CD4-positive, alpha-beta T cell treated with Interleukin-1 beta for 1 hour (primary cell): Measurements from ENCODE around the gene SAFB2.

Experiments
- DNase-seq, 2 donors: peaks; one replicate each; pipeline ENCODE4 v3.0.0-alpha.2; 2020 to 2022

SAFB2 gene

DNA sequence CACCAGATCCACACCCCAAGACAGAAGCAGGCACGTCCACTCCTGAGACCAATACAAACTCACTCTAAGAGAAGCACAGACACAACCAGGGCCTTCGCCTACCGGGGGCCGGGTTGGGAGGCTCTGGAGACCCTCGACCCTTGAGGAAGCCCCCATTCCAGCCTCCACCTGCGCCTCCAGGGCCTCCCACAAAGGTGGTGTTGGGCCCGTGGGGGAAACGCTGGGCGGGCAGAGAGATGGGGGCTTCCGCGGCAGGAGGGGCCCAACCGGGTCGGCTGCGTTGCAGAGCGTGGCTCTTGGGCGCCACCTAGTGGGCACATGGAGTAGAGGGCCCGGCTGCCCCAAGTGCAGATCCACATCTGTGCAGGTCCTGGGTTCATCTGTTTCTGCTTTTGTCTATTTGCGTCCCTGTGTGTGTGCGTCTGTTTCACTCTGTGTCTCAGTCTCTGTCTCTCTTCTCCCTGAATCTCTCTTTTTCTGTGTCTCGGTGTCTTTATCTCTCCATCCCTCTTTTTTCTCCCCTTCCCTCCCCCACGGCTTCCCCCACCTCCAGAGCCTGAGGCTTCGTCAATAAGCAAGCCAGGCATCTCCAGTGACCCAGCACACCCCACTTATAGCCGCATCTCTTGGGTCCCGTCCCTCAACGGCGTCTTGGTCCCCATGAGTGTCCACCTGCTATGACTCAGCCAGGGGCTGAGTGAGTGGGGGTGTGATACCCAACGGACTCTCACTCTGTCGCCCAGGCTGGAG, 44.3 kb downstream of the SAFB2 start:
- DNase-seq, result peak; percentile 60 to 61

DNA sequence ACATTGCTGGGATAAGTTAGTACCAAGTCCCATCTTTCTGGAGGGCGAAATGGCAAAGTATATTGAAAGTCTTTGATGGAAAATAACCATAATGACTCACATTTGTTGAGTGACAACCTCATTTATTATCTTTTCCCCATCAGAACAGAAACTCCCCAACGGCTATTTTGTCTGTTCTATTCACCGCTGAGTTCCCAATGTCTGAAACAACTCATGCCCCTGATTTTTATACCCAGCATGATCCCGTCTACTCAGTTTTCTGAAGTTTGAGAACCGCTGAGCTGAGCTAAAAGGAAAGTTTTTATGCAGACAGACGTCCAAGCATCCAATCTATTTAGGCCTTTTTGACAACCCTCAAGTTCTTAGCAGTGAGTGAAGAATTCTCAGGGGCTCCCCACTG, 47.0 kb downstream of the SAFB2 start:
- no peak for DNase-seq

DNA sequence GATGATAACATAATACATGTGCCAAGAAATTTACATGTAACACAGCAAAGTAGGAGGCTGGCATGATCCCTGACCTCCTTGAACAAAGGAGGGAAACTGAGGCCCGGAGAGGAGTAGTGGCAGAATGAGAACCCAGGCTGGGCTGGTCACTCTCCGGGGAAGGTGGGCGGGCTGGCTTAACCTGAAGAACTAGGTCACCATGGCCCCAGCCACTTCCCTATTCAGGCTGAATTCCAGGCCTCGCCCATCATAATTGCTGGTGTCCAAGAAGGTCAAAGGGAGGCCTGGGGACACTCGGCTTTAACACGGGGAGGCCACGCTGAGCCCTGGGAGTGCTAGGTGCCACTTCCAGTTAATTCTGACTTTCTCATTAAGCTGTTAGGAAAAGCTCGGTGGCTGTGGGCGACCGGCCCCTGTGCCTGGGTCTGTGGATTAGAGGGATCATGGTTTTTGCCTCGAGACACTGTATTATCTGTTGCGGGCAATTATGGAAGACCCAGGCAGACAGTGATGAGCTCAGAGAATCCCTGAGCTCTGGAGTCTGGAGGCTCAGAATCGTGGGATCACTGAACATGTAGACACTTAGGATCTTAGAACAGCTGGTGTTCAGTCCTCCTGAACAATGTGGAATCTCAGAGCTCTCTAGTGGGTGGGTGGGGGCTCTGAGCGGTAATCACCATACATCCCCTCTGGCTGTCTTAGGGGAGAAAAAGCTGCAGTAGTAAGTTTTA, 49.9 kb downstream of the SAFB2 start:
- DNase-seq, result no peak

DNA sequence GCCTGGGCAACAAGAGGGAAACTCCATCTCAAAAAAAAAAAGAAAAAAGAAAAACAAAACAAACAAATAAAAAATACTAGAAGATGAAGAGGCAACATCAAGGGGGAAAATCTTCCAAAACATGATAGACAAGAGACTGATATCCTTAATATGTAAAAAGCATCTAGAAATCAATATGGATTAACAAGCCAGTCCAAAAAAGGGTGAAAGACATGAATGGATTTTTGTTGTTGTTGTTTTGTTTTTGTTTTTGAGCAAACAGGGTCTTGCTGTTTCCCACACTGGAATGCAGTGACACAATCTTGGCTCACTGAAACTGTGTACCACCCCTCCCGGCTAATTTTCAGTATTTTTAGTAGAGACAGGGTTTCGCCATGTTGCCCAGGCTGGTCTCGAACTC, 50.8 kb downstream of the SAFB2 start:
- DNase-seq, result no peak

DNA sequence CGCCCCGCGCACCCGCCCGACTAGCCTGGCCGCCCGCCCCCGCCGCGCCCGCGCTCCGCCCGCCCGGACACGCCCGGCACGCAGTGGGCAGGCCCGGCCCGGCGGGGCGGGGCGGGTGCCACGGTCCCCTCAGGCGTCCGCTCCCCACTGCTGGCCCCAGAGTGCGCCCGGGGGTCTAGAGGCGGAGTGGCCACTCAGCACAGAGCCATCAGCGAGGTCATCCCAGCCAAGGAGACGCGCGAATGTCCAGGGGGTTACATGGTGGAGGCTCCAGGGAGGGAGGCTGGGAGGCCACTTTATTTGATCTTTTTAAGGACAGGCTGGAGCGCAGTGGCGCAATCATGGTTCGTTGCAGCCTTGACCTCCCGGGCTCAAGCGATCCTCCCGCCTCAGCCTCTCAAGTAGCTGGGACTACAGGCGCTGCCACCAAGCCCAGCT, 54.6 kb downstream of the SAFB2 start:
- DNase-seq, result no peak

DNA sequence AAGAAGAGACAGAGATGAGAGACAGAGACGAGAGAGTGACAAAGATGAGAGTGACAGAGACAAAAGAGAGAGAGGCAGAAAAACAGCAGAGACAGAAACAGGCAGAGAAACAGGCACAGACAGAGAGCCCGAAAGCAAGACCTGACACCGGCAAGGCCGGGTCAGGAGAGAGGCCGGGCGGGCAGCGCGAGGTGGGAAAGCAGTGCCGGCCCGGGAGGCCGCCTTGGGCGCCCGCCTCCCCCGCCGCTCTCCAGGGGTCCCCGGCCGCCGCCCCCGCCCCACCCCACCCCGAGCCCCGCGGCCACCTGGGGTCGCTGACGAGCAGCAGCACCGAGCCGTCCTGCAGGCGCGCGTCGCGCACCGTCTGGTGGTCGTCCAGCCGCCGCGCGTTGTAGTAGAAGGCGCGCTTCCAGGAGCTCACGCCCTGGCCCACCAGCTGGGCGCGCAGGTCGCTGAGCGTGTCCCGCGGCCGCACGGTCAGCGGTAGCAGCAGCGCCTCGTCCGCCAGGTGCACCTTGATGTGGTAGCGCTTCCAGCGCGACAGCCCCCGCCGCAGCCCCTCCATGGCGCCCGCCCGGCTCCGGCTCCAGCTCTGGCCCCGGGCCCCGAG, 55.1 kb downstream of the SAFB2 start, which contains the start of gene TINCR:
Gene TINCR, minus strand, starts transcription at position 594 of the 610 bp plus-strand sequence.
- DNase-seq, result no peak

DNA sequence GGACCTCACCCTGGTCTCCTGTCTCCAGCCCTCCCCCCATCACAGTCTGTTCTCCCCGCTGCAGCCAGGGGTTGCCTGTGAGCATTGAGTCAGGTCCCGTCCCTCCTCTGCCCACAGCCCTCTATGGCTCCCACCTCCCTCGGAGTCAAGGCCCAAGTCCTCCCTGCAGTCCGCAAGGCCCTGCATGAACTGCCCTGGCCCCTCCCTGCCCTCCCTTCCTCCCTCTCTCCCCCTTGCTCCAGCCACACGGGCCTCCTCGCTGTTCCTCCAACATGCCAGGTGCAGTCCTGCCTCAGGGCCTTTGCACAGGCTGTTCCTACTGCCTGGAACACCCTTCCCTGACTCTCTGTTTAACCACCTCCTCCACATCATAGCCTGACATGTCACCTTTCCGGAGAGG, 57.6 kb downstream of the SAFB2 start:
- no peak for DNase-seq

DNA sequence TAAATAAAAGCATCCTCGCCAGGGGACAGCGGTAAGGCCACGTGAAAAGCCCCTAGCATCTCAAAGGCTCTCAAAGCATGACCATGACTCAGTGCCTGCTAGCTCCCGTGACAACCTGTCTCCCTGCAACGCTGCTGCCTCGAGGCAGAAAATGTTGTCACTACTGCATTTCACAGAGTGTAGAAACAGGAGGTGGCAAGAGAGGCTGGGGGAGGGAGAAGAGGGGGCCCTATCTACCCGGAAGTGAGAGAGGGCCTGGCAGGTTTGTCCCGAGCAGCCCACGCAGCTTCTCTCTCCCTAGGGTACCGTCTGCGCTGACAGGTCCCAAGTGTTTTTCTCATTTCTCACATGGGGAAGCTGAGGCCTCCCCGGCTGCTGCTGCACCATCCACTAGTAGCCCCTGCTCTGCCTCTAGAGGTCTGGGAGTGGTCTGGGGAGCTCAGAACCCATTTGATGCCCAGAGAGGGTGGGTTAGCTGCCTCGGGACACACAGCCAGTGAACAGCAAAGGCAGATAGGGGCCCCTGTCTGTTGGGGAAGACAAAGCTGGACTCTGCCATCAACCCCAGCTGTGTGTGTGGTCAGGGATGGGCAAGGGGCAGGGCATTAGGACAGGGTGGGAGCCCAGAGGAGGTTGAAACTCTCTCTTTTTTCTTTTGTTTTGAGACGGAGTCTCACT, 58.5 kb downstream of the SAFB2 start:
- DNase-seq, result no peak

DNA sequence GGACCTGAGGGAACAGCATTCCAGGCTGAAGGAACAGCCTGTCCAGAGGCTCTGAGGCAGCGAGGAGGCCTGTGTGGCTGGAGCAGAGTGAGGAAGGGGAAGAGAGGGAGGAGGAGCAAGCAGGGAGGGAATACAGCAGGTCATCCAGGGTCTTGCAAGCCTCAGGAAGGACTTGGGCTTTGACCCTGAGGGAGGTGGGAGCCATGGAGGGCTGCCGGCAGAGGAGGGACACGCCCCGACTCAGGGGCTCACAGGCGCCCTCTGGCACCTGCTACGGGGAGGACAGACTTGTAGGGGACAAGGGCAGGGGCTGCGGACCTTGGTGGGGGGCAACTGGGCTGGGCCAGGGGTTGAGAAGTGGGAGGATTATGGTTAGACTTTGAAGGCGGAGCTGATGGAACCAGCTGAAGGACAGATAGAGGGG, 59.6 kb downstream of the SAFB2 start:
- DNase-seq, result no peak

DNA sequence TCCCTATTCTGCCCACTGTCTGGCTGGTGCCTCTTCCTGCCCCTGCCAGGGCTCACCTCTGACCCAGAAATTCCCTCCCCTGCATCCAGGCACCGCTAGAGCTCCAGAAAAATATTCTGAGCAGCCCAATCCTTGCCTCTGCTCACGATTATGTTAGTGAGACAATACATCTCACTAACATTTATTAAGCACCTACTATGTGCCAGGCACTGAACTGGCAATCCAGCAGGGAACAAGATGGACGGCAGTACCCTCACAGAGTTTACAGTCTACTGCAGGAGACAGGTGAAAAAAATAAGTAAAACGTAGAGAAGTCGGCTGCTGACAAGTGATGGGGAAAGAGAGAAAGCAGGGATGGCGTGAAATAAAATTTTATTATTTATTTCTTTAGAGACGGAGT, 60.3 kb downstream of the SAFB2 start:
- DNase-seq, result no peak

DNA sequence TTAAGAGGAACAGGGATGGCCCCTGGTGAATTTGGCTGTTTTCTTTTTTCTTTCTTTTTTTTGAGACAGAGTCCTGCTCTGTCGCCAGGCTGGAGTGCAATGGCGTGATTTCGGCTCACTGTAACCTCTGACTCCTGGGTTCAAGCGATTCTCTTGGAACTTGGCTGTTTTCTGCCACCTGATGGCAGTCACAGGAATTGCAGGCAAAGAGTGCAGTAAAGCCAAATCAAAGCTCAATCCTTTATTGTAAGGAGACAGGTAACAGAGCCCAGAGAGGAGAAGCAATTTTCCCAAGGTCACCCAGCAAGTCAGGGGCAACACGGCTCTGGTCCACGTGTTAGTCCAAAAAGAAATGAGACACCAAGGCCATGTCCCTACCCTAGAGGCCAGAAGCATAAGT, 61.0 kb downstream of the SAFB2 start:
- DNase-seq, result no peak

DNA sequence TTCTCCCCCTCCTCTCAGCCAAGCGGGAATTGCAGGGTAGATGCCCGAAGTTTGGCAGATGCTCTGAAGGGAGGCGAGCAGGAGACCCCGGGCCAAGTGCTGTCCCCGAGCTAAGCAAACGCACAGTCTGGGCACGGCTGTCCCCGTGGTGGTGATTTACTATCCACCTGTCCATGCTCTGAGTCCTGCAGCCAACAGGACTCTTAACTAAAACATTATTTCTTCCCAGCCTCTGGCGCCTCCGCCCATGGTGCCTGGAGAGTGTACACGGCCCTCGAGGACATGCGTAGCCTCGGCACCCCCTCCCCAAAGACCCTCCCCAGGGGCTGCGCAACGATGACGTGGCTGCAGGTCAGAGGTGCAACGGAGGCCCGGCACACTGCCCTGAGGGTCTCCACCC, 62.4 kb downstream of the SAFB2 start:
- DNase-seq, result no peak

DNA sequence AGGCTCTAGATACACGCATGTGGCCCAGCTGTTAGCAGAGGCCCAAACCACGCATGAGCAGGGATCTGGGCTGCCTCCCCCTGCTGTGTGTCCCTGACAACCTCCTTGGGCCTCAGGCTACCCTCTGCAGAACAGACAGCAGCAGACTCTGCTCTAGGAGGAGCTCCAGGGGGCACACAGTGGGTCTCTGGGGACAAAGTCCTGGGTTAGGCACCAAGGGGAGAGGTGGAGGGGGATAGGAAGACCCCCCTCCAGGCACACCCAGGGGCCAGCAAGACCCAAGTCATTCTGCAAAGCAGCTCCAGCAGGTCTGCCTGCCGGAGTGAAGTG, 62.8 kb downstream of the SAFB2 start:
- no peak for DNase-seq

DNA sequence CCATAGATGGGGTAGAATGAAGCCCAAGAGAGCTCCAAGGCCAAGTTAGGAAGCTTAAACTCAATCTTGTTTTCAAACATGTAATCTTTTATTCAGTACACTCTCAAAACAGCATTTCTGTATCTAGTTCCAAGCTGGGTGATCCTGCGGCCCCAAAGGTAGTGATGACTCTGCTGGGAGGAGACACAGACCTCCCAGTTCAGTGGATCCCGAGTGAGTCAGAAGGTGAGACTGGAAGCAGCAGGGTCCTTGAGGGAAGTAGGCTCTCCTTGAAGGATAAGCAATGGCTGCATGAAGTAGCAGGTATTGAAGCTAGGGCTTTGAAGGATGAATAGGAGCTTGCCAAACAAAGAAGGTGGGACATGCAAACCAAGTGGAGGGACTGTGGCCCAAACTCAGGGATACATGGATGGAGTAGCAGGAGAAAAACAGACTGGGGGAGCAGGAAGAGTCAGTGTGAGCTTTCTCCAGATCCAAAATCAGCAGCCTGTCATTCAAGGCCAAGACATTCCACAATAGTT, 64.4 kb downstream of the SAFB2 start:
- DNase-seq, result no peak

DNA sequence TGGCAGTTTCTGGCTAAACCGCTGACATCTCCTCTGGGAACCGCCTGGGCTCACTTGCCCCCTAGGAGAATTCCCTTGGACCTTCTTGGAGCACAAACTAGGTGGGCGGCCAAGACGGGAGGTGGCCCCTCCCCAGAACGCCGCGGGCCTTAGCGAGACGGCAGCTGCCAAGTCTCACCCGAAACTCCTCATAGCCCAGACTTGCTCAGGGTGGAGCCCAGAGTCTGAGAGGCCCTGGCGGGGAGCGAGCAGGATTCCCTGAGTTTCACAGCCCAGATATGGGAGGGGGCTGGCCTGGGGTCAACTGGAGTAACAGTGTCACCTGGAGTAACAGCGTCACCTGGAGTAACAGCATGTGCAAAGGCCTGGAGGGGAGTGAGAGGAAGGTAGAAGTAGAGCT, 64.9 kb downstream of the SAFB2 start:
- no peak for DNase-seq

DNA sequence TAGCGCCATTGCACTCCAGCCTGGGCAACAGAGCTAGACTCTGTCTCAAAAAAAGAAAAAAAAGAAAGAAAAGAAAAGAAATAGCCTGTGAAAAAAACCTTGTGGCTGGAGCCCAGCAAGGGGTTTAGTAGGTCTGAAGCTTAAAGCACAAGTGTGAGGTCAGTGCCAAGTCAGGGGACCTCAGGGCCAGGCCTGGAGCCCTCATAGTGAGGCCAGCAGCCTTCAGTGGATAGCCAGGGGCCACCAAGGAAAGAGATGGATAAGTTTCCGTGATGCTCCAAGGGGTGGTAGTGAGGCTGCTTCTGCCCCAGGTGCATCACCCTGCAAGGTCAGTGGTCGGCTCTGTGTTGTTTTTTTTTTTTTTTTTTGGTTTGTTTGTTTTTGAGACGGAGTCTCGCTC, 67.7 kb downstream of the SAFB2 start:
- DNase-seq, result no peak

DNA sequence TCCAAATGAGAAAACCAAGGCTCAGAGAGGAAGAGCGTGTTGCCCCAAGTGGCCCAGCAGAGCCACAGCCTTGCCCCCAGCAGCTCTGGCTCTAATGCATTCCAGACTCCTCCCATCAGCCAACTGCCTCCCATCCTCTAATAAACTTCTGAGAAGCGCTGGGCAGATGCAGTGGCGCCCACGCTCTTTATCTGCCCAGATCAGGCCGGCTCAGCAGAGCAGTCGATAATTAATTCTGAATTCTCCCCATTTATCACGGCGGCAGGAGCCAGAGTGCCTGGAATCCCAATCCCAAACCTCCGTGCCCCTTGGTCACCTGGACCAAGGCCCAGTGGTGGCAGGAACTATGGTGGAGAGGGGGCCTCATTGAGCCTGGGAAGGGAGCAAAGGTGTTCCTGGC, 68.7 kb downstream of the SAFB2 start:
- no peak for DNase-seq

DNA sequence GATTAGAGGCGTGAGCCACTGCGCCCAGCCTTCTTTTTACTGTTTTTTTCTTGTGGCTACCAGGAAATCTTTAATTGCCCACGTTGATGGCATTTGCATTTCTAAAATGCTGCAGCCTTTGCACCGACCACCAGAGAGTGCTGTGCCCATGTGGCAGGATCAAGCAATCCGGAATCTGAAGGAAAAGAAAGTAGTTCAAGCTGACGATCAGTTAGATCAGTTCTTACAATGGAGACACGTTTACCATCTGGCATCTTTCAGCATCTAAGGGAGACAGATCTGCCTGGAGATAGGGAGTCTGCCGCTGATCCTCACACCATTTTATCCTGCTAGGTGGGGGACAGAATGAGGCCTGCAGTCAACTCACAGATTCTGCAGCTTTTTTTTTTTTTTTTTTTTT, 74.7 kb downstream of the SAFB2 start:
- peak in 1 of 2 donors; percentile 10 for DNase-seq

DNA sequence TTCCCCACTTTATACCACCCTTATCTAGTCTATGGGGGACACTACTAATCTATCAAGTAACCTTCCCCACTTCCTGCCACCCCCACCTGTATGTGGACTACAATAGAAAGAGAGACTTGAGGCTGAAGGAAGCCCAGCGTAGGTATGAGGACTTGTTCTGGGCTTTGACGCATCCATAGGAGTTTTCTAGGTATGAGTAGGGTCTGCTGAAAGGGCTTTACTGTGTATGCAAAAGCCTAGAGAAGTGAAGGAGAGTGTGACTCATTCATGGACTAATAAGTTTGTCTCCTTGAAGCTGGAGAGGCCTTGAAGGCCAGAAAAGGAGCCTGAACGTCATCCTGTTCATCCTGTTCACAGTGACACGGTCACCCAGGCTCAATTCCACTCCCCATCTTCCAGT, 76.6 kb downstream of the SAFB2 start:
- no peak for DNase-seq

DNA sequence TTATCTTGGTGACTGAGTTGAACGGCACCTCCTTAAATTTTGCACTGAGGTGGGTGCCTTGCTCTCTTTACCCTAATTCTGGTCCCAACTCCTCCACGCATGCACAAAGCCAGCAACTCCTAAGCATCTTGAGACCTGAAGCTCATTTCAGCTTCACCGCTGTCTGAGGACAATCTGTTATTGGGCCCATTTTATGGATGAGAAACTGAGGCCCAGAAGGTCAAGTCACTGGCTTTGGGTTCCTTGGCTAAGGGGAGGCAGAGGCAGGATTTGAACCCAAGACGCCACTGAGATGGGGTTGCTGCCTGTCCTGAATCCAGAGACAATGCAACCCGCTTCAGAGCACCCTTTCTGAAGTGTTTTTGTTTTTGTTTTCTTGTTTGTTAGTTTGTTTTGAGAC, 77.5 kb downstream of the SAFB2 start:
- no peak for DNase-seq

DNA sequence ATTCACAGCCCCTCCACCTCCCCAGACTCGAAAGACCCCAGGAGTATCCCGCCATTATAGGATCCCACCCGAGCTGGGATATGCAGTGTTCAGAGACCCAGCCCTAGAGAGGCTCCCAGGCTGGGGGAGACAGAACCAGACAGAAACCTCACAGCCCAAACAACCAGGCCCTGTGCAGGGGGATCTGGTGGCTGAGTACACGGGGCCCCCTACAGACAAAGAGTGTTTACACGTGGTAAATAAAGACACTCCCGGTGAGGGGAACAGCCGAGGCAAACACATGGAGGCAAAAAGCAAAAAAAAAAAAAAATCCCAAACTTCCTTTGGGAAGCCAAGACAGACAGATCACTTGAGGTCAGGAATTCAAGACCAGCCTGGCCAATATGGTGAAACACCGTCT, 79.9 kb downstream of the SAFB2 start:
- no peak for DNase-seq

DNA sequence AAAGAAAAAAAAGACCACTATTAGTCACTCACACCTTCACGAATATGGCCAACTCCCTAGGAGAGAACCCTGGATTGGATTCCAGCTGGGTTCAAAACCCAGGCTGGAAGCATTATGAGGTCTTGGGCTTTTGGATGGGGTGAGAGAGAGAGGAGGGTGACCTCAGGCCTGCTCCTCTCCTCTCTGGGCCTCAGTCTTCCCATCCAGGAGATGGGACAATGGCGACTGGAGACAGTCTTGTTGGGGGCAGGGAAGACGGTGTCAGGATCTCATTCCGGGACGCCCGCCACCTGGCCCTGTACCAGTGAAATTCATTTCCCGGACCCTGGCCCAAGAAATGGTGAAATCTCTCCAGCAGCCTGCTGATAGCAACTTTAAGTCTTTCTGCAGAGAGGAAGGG, 81.1 kb downstream of the SAFB2 start:
- no peak for DNase-seq

DNA sequence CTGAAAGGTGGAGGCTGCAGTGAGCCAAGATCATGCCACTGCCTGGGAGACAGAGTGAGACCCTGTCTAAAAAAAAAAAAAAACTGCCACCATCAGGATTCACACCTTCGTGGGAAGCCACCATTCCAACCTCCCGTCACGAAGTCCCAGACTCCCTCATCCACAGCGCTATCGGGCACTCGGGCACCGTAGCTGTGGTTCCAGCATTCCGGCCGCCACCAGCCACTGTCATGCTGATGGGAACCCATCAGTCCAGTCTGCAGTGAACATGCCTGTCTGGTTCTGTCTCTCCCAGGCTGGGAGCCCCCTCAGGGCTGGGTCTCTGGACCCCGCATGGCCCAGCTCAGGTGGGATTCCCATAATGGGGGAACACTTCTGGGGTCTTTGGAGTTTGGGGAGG, 82.4 kb downstream of the SAFB2 start:
- DNase-seq, result no peak
